GM12873 (cell line): ENCODE data around the gene P2RX1.

Experiments used
- CTCF ChIP-seq: IDR thresholded peaks from 2 replicates; pipeline ENCODE4 v1.5.1; 2012; ENCODE audit warnings: low read depth, mild to moderate bottlenecking, moderate library complexity, low read length, control low read depth; ENCODE audit not compliant: insufficient read depth; ENCODE audit errors: missing control alignments

The P2RX1 gene

GRCh38 chr17:3950584-3950983 is 34.3 kb upstream of the P2RX1 start:
- no peak for TF ChIP-seq CTCF

GRCh38 chr17:3949418-3949817 is 33.2 kb upstream of the P2RX1 start:
- no peak for TF ChIP-seq CTCF

- TF ChIP-seq CTCF: no peak
These were observed 31.1 kb upstream of the P2RX1 start for GRCh38 chr17:3947318-3947810.

- TF ChIP-seq CTCF: no peak
These were observed 30.5 kb upstream of the P2RX1 start for GRCh38 chr17:3946711-3947235.

- no peak for TF ChIP-seq CTCF
These were observed 28.5 kb upstream of the P2RX1 start for GRCh38 chr17:3944485-3945388.

- no peak for TF ChIP-seq CTCF
These were observed 27.1 kb upstream of the P2RX1 start for GRCh38 chr17:3943240-3943891.
